ENCODE data around the gene TTLL12. TPM values are rescaled to one million over a fixed set of nuclear protein-coding genes. Genes with fewer than 3 reads are reported as not detected.

The TTLL12 gene
- total and polyA plus RNA-seq, 2 experiments from 2014 or later = 29.5 to 42.8 TPM

- TF ChIP-seq EZH2phosphoT487 (IDR thresholded peaks at IDR 0.05; ENCODE audit: insufficient read depth, low read depth) = no peak
- no peak for TF ChIP-seq EZH2 (IDR thresholded peaks at IDR 0.05; ENCODE audit: insufficient read depth, poor library complexity, severe bottlenecking)
- no peak overlapping the region for H2AFZ ChIP-seq
Observed at GRCh38 chr22:43230571-43230970, 43.6 kb upstream of the TTLL12 start.

GRCh38 chr22:43228863-43229262 is 41.9 kb upstream of the TTLL12 start:
- Histone ChIP-seq H3K27me3 (replicated peaks; ENCODE audit: insufficient read depth) (peaks cover 14% of the 10 kb centered on the region), H2AFZ (no peak overlapping the region), H3K9ac (no peak overlapping the region), H3K4me2 (ENCODE audit: unreplicated experiment) (no peak overlapping the region), H3K9me3 (ENCODE audit: low read depth) (no peaks in the 10 kb centered on the region), H3K4me1 (ENCODE audit: insufficient read depth) (no peaks in the 10 kb centered on the region), H3K4me3 (no peak overlapping the region), H3F3A (ENCODE audit: insufficient read depth) (no peaks in the 10 kb centered on the region), H3K36me3 (ENCODE audit: low read depth) (no peaks in the 10 kb centered on the region), H3K27ac (no peak overlapping the region), H3K79me2 (ENCODE audit: insufficient read depth) (no peaks in the 10 kb centered on the region), H3K9me2 (ENCODE audit: insufficient read depth) (no peaks in the 10 kb centered on the region), H4K20me1 (ENCODE audit: insufficient read depth) (no peaks in the 10 kb centered on the region)
- TF ChIP-seq EZH2phosphoT487 (IDR thresholded peaks at IDR 0.05; ENCODE audit: insufficient read depth, low read depth) (no peak), EZH2 (IDR thresholded peaks at IDR 0.05; ENCODE audit: insufficient read depth, poor library complexity, severe bottlenecking) (no peak)
- 80 to 83% methylated on average over 18 to 19 of the region's 19 CpGs for WGBS, 2 experiments (ENCODE audit: low coverage in 1 of 2, low lambda C conversion rate in 2 of 2, missing lambda C conversion rate in 2 of 2)
- in situ Hi-C loops (cut with MboI) = no loop called here
- DNase-seq = no peak

More at GRCh38 chr22:43230571-43230970, 43.6 kb upstream of the TTLL12 start:
- no peak for DNase-seq
- no peaks in the 10 kb centered on the region for H3K79me2 ChIP-seq (ENCODE audit: insufficient read depth)
- peaks cover 11% of the 10 kb centered on the region for H3K27me3 ChIP-seq (replicated peaks; ENCODE audit: insufficient read depth)
- H3F3A ChIP-seq (ENCODE audit: insufficient read depth) = no peaks in the 10 kb centered on the region
- no peak overlapping the region for H3K9ac ChIP-seq
- H3K4me2 ChIP-seq (ENCODE audit: unreplicated experiment) = no peak overlapping the region
- no peaks in the 10 kb centered on the region for H4K20me1 ChIP-seq (ENCODE audit: insufficient read depth)
- in situ Hi-C loops (cut with MboI) = no loop called here
- no peak overlapping the region for H3K4me3 ChIP-seq
- no peaks in the 10 kb centered on the region for H3K36me3 ChIP-seq (ENCODE audit: low read depth)
- H3K4me1 ChIP-seq (ENCODE audit: insufficient read depth) = no peaks in the 10 kb centered on the region
- 41 to 49% methylated on average over 9 of the region's 9 CpGs for WGBS, 2 experiments (ENCODE audit: low coverage in 1 of 2, low lambda C conversion rate in 2 of 2, missing lambda C conversion rate in 2 of 2)
- H3K9me3 ChIP-seq (ENCODE audit: low read depth) = no peaks in the 10 kb centered on the region
- H3K27ac ChIP-seq = no peak overlapping the region
- H3K9me2 ChIP-seq (ENCODE audit: insufficient read depth) = no peaks in the 10 kb centered on the region

- H2AFZ ChIP-seq = no peak overlapping the region
- no peaks in the 10 kb centered on the region for H3K9me2 ChIP-seq (ENCODE audit: insufficient read depth)
- no peaks in the 10 kb centered on the region for H3K79me2 ChIP-seq (ENCODE audit: insufficient read depth)
- H3K9me3 ChIP-seq (ENCODE audit: low read depth) = no peaks in the 10 kb centered on the region
- WGBS, 2 experiments (ENCODE audit: low coverage in 1 of 2, low lambda C conversion rate in 2 of 2, missing lambda C conversion rate in 2 of 2) = 71 to 75% methylated on average over 8 of the region's 8 CpGs
- no peak overlapping the region for H3K4me3 ChIP-seq
- H3K9ac ChIP-seq = no peak overlapping the region
- no peak overlapping the region for H3K4me2 ChIP-seq (ENCODE audit: unreplicated experiment)
- H3K4me1 ChIP-seq (ENCODE audit: insufficient read depth) = no peaks in the 10 kb centered on the region
- peaks cover 18% of the 10 kb centered on the region; the same call in 1 of the 2 replicates for H3K27me3 ChIP-seq (replicated peaks; ENCODE audit: insufficient read depth)
- H3K36me3 ChIP-seq (ENCODE audit: low read depth) = no peaks in the 10 kb centered on the region
- TF ChIP-seq EZH2 (IDR thresholded peaks at IDR 0.05; ENCODE audit: insufficient read depth, poor library complexity, severe bottlenecking) (no peak), EZH2phosphoT487 (IDR thresholded peaks at IDR 0.05; ENCODE audit: insufficient read depth, low read depth) (no peak)
- peak; percentile 15 for DNase-seq
- in situ Hi-C loops (cut with MboI) = no loop called here
- H4K20me1 ChIP-seq (ENCODE audit: insufficient read depth) = no peaks in the 10 kb centered on the region
- H3F3A ChIP-seq (ENCODE audit: insufficient read depth) = no peaks in the 10 kb centered on the region
- no peak overlapping the region for H3K27ac ChIP-seq
Observed at GRCh38 chr22:43228330-43228729, 41.4 kb upstream of the TTLL12 start.

- no peak overlapping the region for H3K4me3 ChIP-seq
- no peaks in the 10 kb centered on the region for H3K4me1 ChIP-seq (ENCODE audit: insufficient read depth)
- peaks cover 18% of the 10 kb centered on the region; the same call in 1 of the 2 replicates for H3K27me3 ChIP-seq (replicated peaks; ENCODE audit: insufficient read depth)
- H3K9me2 ChIP-seq (ENCODE audit: insufficient read depth) = no peaks in the 10 kb centered on the region
- no peak for DNase-seq
- TF ChIP-seq EZH2phosphoT487 (IDR thresholded peaks at IDR 0.05; ENCODE audit: insufficient read depth, low read depth) = no peak
- TF ChIP-seq EZH2 (IDR thresholded peaks at IDR 0.05; ENCODE audit: insufficient read depth, poor library complexity, severe bottlenecking) = no peak
- no peaks in the 10 kb centered on the region for H3F3A ChIP-seq (ENCODE audit: insufficient read depth)
- no peak overlapping the region for H3K9ac ChIP-seq
- H3K9me3 ChIP-seq (ENCODE audit: low read depth) = no peaks in the 10 kb centered on the region
- no peaks in the 10 kb centered on the region for H4K20me1 ChIP-seq (ENCODE audit: insufficient read depth)
- no peak overlapping the region for H2AFZ ChIP-seq
- no peaks in the 10 kb centered on the region for H3K36me3 ChIP-seq (ENCODE audit: low read depth)
- in situ Hi-C loops (cut with MboI) = no loop called here
- 27 to 28% methylated on average over 17 of the region's 17 CpGs for WGBS, 2 experiments (ENCODE audit: low coverage in 1 of 2, low lambda C conversion rate in 2 of 2, missing lambda C conversion rate in 2 of 2)
- H3K4me2 ChIP-seq (ENCODE audit: unreplicated experiment) = no peak overlapping the region
- no peak overlapping the region for H3K27ac ChIP-seq
- no peaks in the 10 kb centered on the region for H3K79me2 ChIP-seq (ENCODE audit: insufficient read depth)
Observed at GRCh38 chr22:43227239-43227630, 40.3 kb upstream of the TTLL12 start.
